Measurements from ENCODE around the gene FLRT2. TPM values are rescaled to one million over a fixed set of nuclear protein-coding genes. Genes with fewer than 3 reads are reported as not detected.

FLRT2 gene
- total and polyA plus RNA-seq, 9 of the 15 experiments (the other 6 are each of a cell fraction or from before 2014, with no cell fraction given): 0.02 TPM; not detected in 8

- POLR2A ChIA-PET: no interaction called here
- no peak overlapping the region for H2AFZ ChIP-seq (ENCODE audit: low read depth, low read length)
- no peaks in the 10 kb centered on the region for H3K9me1 ChIP-seq (ENCODE audit: control insufficient read depth, insufficient read depth, low read length)
- no TSS peak for BruUV-seq (replicated peaks)
- no peaks in the 10 kb centered on the region for H3K4me1 ChIP-seq (replicated peaks in 1 of 2; ENCODE audit: control insufficient read depth in 2 of 2, insufficient read depth in 2 of 2, low read length in 2 of 2)
- no peaks in the 10 kb centered on the region for H3K27me3 ChIP-seq (ENCODE audit: control insufficient read depth in 2 of 2, insufficient read depth in 2 of 2, low read length in 2 of 2)
- H3K36me3 ChIP-seq (ENCODE audit: control insufficient read depth, insufficient read depth, low read length): no peaks in the 10 kb centered on the region
- DNase-seq (ENCODE audit: extremely low read depth in 1 of 4, low spot score in 3 of 4) (no peak), ATAC-seq (no peak), FAIRE-seq (no peak)
- no peak overlapping the region for H3K27ac ChIP-seq (ENCODE audit: extremely low read depth, low read depth, low read length)
- H3K9me3 ChIP-seq (replicated peaks; ENCODE audit: control insufficient read depth, insufficient read depth, low read depth, low read length): no peaks in the 10 kb centered on the region
- H3K79me2 ChIP-seq (ENCODE audit: control insufficient read depth, insufficient read depth, low read length): no peaks in the 10 kb centered on the region
- H3K9ac ChIP-seq (ENCODE audit: insufficient read depth in 1 of 2, low read depth in 2 of 2, low read length in 2 of 2): no peak overlapping the region
- in situ Hi-C loops (cut with MboI) (no loop called here), intact Hi-C loops (cut with micrococcal nuclease) (loop anchor here (5.0 kb wide), 1 partner anchor 1088 kb away; no protein-coding TSS in a partner anchor)
- CTCF ChIA-PET (ENCODE audit: low intra/inter-chr PET ratio): no interaction called here
- H3K4me3 ChIP-seq: no peak overlapping the region
- H4K20me1 ChIP-seq (replicated peaks; ENCODE audit: control insufficient read depth, insufficient read depth, low read length): no peaks in the 10 kb centered on the region
- 3% methylated on average over 5 of the region's 5 CpGs for WGBS (ENCODE audit: insufficient coverage, low coverage, missing lambda C conversion rate)
- no peak for TF ChIP-seq SIN3B (IDR thresholded peaks at IDR 0.05; ENCODE audit: low read depth)
- no peak for TF ChIP-seq ZNF764 (CRISPR knock-in tag; IDR thresholded peaks at IDR 0.05; ENCODE audit: low read depth)
- TF ChIP-seq ZNF668 (CRISPR knock-in tag; IDR thresholded peaks at IDR 0.05): no peak
- no peak for TF ChIP-seq NCOA6 (IDR thresholded peaks at IDR 0.05)
- TF ChIP-seq, protein P1, sequence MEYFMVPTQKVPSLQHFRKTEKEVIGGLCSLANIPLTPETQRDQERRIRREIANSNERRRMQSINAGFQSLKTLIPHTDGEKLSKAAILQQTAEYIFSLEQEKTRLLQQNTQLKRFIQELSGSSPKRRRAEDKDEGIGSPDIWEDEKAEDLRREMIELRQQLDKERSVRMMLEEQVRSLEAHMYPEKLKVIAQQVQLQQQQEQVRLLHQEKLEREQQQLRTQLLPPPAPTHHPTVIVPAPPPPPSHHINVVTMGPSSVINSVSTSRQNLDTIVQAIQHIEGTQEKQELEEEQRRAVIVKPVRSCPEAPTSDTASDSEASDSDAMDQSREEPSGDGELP (CRISPR knock-in tag; IDR thresholded peaks at IDR 0.05; ENCODE audit: borderline replicate concordance): no peak
- no peak for TF ChIP-seq ESRRA (IDR thresholded peaks at IDR 0.05; ENCODE audit: borderline replicate concordance, low read depth)
- no peak for TF ChIP-seq ZBTB12 (CRISPR knock-in tag; IDR thresholded peaks at IDR 0.05)
- TF ChIP-seq EZH2 (IDR thresholded peaks at IDR 0.05; ENCODE audit: borderline replicate concordance, low read depth, low read length): no peak
- no peak for TF ChIP-seq ZNF511 (CRISPR knock-in tag; IDR thresholded peaks at IDR 0.05)
- no peak for TF ChIP-seq ZNF445 (CRISPR knock-in tag; IDR thresholded peaks at IDR 0.05; ENCODE audit: low read depth)
- no peak for TF ChIP-seq PURB (CRISPR knock-in tag; IDR thresholded peaks at IDR 0.05; ENCODE audit: low read depth)
- TF ChIP-seq TSC22D4 (tag; IDR thresholded peaks at IDR 0.05): no peak
- no peak overlapping the region for H3K4me2 ChIP-seq (ENCODE audit: insufficient read depth, low read length)
These were observed 70.0 kb downstream of the FLRT2 start for GRCh38 chr14:85599939-85600338.

All from K562 (cell line).